ENCODE data around the gene EPGN. TPM values are rescaled to one million over a fixed set of nuclear protein-coding genes. Genes with fewer than 3 reads are reported as not detected.

Gene EPGN
- total and polyA plus RNA-seq, 2 of the 8 experiments (the other 6 are each of a cell fraction or from before 2014, with no cell fraction given) = not detected

DNA sequence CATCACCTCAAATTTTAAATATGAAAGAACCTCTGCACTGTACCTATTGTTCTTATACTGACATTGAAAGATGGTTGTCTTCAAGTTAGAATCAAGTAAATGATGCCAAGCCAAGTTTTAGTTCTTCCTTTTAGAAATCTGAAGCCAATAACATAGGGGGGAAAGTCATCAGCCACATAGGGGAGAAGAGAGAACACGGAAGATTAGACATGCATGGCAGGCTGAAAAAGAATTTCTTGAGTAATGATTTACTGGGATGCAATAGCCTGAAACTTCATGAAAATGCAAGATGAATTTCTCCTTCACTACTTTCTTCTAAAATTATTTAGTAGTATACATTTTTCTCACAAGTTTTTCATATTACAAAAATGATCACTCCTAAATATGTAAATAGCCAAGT, 13.6 kb upstream of the EPGN start (continued):
- TF ChIP-seq, protein P1, sequence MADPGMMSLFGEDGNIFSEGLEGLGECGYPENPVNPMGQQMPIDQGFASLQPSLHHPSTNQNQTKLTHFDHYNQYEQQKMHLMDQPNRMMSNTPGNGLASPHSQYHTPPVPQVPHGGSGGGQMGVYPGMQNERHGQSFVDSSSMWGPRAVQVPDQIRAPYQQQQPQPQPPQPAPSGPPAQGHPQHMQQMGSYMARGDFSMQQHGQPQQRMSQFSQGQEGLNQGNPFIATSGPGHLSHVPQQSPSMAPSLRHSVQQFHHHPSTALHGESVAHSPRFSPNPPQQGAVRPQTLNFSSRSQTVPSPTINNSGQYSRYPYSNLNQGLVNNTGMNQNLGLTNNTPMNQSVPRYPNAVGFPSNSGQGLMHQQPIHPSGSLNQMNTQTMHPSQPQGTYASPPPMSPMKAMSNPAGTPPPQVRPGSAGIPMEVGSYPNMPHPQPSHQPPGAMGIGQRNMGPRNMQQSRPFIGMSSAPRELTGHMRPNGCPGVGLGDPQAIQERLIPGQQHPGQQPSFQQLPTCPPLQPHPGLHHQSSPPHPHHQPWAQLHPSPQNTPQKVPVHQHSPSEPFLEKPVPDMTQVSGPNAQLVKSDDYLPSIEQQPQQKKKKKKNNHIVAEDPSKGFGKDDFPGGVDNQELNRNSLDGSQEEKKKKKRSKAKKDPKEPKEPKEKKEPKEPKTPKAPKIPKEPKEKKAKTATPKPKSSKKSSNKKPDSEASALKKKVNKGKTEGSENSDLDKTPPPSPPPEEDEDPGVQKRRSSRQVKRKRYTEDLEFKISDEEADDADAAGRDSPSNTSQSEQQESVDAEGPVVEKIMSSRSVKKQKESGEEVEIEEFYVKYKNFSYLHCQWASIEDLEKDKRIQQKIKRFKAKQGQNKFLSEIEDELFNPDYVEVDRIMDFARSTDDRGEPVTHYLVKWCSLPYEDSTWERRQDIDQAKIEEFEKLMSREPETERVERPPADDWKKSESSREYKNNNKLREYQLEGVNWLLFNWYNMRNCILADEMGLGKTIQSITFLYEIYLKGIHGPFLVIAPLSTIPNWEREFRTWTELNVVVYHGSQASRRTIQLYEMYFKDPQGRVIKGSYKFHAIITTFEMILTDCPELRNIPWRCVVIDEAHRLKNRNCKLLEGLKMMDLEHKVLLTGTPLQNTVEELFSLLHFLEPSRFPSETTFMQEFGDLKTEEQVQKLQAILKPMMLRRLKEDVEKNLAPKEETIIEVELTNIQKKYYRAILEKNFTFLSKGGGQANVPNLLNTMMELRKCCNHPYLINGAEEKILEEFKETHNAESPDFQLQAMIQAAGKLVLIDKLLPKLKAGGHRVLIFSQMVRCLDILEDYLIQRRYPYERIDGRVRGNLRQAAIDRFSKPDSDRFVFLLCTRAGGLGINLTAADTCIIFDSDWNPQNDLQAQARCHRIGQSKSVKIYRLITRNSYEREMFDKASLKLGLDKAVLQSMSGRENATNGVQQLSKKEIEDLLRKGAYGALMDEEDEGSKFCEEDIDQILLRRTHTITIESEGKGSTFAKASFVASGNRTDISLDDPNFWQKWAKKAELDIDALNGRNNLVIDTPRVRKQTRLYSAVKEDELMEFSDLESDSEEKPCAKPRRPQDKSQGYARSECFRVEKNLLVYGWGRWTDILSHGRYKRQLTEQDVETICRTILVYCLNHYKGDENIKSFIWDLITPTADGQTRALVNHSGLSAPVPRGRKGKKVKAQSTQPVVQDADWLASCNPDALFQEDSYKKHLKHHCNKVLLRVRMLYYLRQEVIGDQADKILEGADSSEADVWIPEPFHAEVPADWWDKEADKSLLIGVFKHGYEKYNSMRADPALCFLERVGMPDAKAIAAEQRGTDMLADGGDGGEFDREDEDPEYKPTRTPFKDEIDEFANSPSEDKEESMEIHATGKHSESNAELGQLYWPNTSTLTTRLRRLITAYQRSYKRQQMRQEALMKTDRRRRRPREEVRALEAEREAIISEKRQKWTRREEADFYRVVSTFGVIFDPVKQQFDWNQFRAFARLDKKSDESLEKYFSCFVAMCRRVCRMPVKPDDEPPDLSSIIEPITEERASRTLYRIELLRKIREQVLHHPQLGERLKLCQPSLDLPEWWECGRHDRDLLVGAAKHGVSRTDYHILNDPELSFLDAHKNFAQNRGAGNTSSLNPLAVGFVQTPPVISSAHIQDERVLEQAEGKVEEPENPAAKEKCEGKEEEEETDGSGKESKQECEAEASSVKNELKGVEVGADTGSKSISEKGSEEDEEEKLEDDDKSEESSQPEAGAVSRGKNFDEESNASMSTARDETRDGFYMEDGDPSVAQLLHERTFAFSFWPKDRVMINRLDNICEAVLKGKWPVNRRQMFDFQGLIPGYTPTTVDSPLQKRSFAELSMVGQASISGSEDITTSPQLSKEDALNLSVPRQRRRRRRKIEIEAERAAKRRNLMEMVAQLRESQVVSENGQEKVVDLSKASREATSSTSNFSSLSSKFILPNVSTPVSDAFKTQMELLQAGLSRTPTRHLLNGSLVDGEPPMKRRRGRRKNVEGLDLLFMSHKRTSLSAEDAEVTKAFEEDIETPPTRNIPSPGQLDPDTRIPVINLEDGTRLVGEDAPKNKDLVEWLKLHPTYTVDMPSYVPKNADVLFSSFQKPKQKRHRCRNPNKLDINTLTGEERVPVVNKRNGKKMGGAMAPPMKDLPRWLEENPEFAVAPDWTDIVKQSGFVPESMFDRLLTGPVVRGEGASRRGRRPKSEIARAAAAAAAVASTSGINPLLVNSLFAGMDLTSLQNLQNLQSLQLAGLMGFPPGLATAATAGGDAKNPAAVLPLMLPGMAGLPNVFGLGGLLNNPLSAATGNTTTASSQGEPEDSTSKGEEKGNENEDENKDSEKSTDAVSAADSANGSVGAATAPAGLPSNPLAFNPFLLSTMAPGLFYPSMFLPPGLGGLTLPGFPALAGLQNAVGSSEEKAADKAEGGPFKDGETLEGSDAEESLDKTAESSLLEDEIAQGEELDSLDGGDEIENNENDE (IDR thresholded peaks at IDR 0.05; ENCODE audit: insufficient replicate concordance, low read length) = no peak
- TF ChIP-seq TAF1 (IDR thresholded peaks at IDR 0.05; ENCODE audit: low read depth, low read length) (no peak), CBX8 (IDR thresholded peaks at IDR 0.05; ENCODE audit: borderline replicate concordance, low read depth, low read length) (no peak), EGR1 (IDR thresholded peaks at IDR 0.05; ENCODE audit: borderline replicate concordance, low read depth, low read length) (no peak), EP300 (IDR thresholded peaks at IDR 0.05; ENCODE audit: borderline replicate concordance in 1 of 2, low read depth in 2 of 2, low read length in 2 of 2) (no peak), SP1 (IDR thresholded peaks at IDR 0.05; ENCODE audit: low read depth, low read length) (no peak), PHF8 (conservative IDR thresholded peaks at IDR 0.05; ENCODE audit: low read depth, low read length) (no peak)
- TF ChIP-seq, protein P2, sequence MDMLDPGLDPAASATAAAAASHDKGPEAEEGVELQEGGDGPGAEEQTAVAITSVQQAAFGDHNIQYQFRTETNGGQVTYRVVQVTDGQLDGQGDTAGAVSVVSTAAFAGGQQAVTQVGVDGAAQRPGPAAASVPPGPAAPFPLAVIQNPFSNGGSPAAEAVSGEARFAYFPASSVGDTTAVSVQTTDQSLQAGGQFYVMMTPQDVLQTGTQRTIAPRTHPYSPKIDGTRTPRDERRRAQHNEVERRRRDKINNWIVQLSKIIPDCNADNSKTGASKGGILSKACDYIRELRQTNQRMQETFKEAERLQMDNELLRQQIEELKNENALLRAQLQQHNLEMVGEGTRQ (IDR thresholded peaks at IDR 0.05; ENCODE audit: low read length) = no peak

Data from H1 (cell line).